ENCODE measurements around the gene AVPI1. TPM values are rescaled to one million over a fixed set of nuclear protein-coding genes. Genes with fewer than 3 reads are reported as not detected.
"Not testable (repeated sequence)": the region's sequence is repeated elsewhere in the genome, so short reads cannot be mapped to it uniquely, and the experiment has no call there.

The AVPI1 gene
- total RNA-seq, 1 experiment from 2014 or later = 6.5 TPM

DNA sequence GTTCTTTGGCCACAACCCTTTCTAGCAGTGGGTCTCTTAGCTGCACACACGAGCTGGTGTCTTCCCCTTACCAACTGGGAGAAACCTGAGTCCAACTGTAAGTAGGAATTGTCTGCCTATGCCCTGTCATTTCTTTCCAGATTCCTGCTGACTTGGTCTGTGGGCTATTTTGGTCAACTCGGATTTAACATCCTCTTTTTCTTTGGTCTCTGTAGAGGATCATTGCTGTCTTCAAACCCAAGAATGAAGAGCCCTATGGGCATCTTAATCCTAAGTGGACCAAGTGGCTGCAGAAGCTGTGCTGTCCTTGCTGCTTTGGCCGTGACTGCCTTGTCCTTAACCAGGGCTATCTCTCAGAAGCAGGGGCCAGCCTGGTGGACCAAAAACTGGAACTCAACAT lies 36.3 kb downstream of the AVPI1 start:
- Histone ChIP-seq H3K27me3 (ENCODE audit: insufficient read depth, low read length) (no peaks in the 10 kb centered on the region), H3K9ac (ENCODE audit: extremely low read depth, insufficient read length, low read length) (no peak overlapping the region), H2BK5ac (ENCODE audit: insufficient read length, low read length) (no peak overlapping the region), H3K18ac (ENCODE audit: insufficient read length, low read depth, low read length) (no peak overlapping the region), H3K79me1 (ENCODE audit: insufficient read depth, low read depth, low read length, poor library complexity, severe bottlenecking) (no peaks in the 10 kb centered on the region), H3K56ac (ENCODE audit: insufficient read length, low read depth, low read length) (no peak overlapping the region), H4K91ac (ENCODE audit: insufficient read length, low read depth, low read length) (no peak overlapping the region), H2BK12ac (ENCODE audit: insufficient read length, low read depth, low read length) (no peak overlapping the region), H4K8ac (replicated peaks; ENCODE audit: insufficient read length, low read depth, low read length) (no peak overlapping the region), H2BK15ac (ENCODE audit: low read depth, low read length) (no peak overlapping the region), H4K20me1 (ENCODE audit: control insufficient read depth, insufficient read depth, insufficient read length) (no peaks in the 10 kb centered on the region), H3K14ac (ENCODE audit: insufficient read depth, low read length) (no peak overlapping the region), H2AFZ (ENCODE audit: low read length) (no peak overlapping the region), H2AK5ac (ENCODE audit: insufficient read length, low read length) (no peak overlapping the region), H3K23ac (ENCODE audit: insufficient read length, low read depth, low read length) (no peak overlapping the region), H3K4me2 (ENCODE audit: insufficient read depth, insufficient read length, low read length) (no peak overlapping the region), H3K4ac (ENCODE audit: low read depth, low read length) (no peak overlapping the region), H2BK20ac (ENCODE audit: low read depth, low read length, poor library complexity, severe bottlenecking) (no peak overlapping the region), H3T11ph (ENCODE audit: low read length) (no peak overlapping the region), H2BK120ac (ENCODE audit: low read depth, low read length, poor library complexity, severe bottlenecking) (no peak overlapping the region), H3K79me2 (ENCODE audit: insufficient read depth, low read length) (peaks cover 5% of the 10 kb centered on the region; the same call in 1 of the 2 replicates), H4K5ac (ENCODE audit: insufficient read length, low read depth, low read length) (no peak overlapping the region), H3K23me2 (ENCODE audit: insufficient read length, low read depth, low read length, poor library complexity, severe bottlenecking) (peaks cover 3% of the 10 kb centered on the region), H3K4me1 (ENCODE audit: insufficient read depth, low read length) (peaks cover 5% of the 10 kb centered on the region; the same call in 1 of the 2 replicates), H3K9me3 (ENCODE audit: control insufficient read depth, low read depth, low read length) (no peaks in the 10 kb centered on the region), H3K27ac (ENCODE audit: insufficient read length, low read depth, low read length) (no peak overlapping the region)
- H3K4me1 Mint-ChIP-seq = peaks cover 28% of the 10 kb centered on the region in 2 experiments
- H3K9me3 Mint-ChIP-seq = no peaks in the 10 kb centered on the region
- H3K27me3 Mint-ChIP-seq (ENCODE audit: low read depth) = no peaks in the 10 kb centered on the region; the same call in 1 of the 2 replicates
- no CpG with 5 or more reads among the region's 3 CpGs for WGBS (ENCODE audit: extremely low coverage, insufficient read length, low lambda C conversion rate)
- peak overlapping the region in 1 of 3 experiments; percentile 76; a peak in 1 of 7 replicates for H3K27ac Mint-ChIP-seq
- no peak overlapping the region for H3K4me3 Mint-ChIP-seq
- TF ChIP-seq, protein P1, sequence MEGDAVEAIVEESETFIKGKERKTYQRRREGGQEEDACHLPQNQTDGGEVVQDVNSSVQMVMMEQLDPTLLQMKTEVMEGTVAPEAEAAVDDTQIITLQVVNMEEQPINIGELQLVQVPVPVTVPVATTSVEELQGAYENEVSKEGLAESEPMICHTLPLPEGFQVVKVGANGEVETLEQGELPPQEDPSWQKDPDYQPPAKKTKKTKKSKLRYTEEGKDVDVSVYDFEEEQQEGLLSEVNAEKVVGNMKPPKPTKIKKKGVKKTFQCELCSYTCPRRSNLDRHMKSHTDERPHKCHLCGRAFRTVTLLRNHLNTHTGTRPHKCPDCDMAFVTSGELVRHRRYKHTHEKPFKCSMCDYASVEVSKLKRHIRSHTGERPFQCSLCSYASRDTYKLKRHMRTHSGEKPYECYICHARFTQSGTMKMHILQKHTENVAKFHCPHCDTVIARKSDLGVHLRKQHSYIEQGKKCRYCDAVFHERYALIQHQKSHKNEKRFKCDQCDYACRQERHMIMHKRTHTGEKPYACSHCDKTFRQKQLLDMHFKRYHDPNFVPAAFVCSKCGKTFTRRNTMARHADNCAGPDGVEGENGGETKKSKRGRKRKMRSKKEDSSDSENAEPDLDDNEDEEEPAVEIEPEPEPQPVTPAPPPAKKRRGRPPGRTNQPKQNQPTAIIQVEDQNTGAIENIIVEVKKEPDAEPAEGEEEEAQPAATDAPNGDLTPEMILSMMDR (conservative IDR thresholded peaks at IDR 0.05) = no peak
- no peak for DNase-seq
- peaks cover 24 to 50% (median 49%) of the 10 kb centered on the region in 3 experiments; a peak in 6 of 7 replicates for H3K36me3 Mint-ChIP-seq (ENCODE audit: insufficient read depth in 1 of 3, low read depth in 3 of 3)

DNA sequence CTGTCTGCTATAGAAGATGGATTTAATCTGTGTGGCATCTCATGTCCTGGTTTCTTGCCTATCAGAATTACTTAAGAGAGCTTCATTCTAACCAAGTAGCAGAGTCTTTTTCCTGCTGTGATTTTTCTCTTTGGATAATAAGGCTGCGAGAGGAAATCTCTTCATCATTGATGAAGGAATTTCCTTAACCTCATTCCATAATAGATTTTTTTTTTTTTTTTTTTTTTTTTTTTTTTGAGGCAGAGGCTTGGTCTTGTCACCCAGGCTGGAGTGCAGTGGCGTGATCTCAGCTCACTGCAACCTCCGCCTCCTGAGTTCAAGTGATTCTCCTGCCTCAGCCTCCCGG lies 37.7 kb downstream of the AVPI1 start:
- H4K5ac ChIP-seq (ENCODE audit: insufficient read length, low read depth, low read length); H3K56ac ChIP-seq (ENCODE audit: insufficient read length, low read depth, low read length); H4K91ac ChIP-seq (ENCODE audit: insufficient read length, low read depth, low read length); H3K27me3 ChIP-seq (ENCODE audit: insufficient read depth, low read length); H3K23me2 ChIP-seq (ENCODE audit: insufficient read length, low read depth, low read length, poor library complexity, severe bottlenecking); H3K9me3 Mint-ChIP-seq; H3K27me3 Mint-ChIP-seq (ENCODE audit: low read depth); H3K23ac ChIP-seq (ENCODE audit: insufficient read length, low read depth, low read length); H4K8ac ChIP-seq (replicated peaks; ENCODE audit: insufficient read length, low read depth, low read length); H3K79me2 ChIP-seq (ENCODE audit: insufficient read depth, low read length); H2BK120ac ChIP-seq (ENCODE audit: low read depth, low read length, poor library complexity, severe bottlenecking); H3K18ac ChIP-seq (ENCODE audit: insufficient read length, low read depth, low read length); H3K9me3 ChIP-seq (ENCODE audit: control insufficient read depth, low read depth, low read length); H2BK12ac ChIP-seq (ENCODE audit: insufficient read length, low read depth, low read length); H3K4me1 ChIP-seq (ENCODE audit: insufficient read depth, low read length); H3K79me1 ChIP-seq (ENCODE audit: insufficient read depth, low read depth, low read length, poor library complexity, severe bottlenecking); H3K27ac ChIP-seq (ENCODE audit: insufficient read length, low read depth, low read length); H3K4ac ChIP-seq (ENCODE audit: low read depth, low read length); H2AK5ac ChIP-seq (ENCODE audit: insufficient read length, low read length); H3K14ac ChIP-seq (ENCODE audit: insufficient read depth, low read length); H2BK15ac ChIP-seq (ENCODE audit: low read depth, low read length); H2AFZ ChIP-seq (ENCODE audit: low read length); DNase-seq; H3K9ac ChIP-seq (ENCODE audit: extremely low read depth, insufficient read length, low read length); H4K20me1 ChIP-seq (ENCODE audit: control insufficient read depth, insufficient read depth, insufficient read length); H2BK20ac ChIP-seq (ENCODE audit: low read depth, low read length, poor library complexity, severe bottlenecking); H2BK5ac ChIP-seq (ENCODE audit: insufficient read length, low read length); H3K4me2 ChIP-seq (ENCODE audit: insufficient read depth, insufficient read length, low read length); H3T11ph ChIP-seq (ENCODE audit: low read length): not testable (repeated sequence)
- Mint-ChIP-seq H3K36me3 (ENCODE audit: insufficient read depth in 1 of 3, low read depth in 3 of 3) (peaks cover 33 to 54% (median 52%) of the 10 kb centered on the region in 3 experiments; a peak in 6 of 7 replicates), H3K27ac (peak overlapping the region; percentile 87 to 99 (median 92); a peak in 4 of 7 replicates), H3K4me3 (peak overlapping the region in 1 of 2 experiments; percentile 70; a peak in 2 of 5 replicates), H3K4me1 (peaks cover 28% of the 10 kb centered on the region in 2 experiments)
- WGBS (ENCODE audit: extremely low coverage, insufficient read length, low lambda C conversion rate) = no CpG with 5 or more reads among the region's 4 CpGs

All from H9 (cell line).